Gastrocnemius medialis (tissue), 4 donors: ENCODE results near the gene LTA. TPM values are rescaled to one million over a fixed set of nuclear protein-coding genes. Genes with fewer than 3 reads are reported as not detected.
A peak's percentile ranks its signal among the peaks of the same experiment; 100 is the strongest.
"Not testable (repeated sequence)": the region's sequence is repeated elsewhere in the genome, so short reads cannot be mapped to it uniquely, and the experiment has no call there.

ENCODE experiments used
- ATAC-seq, 2 donors: fragments of 150-250 bp; one replicate each; pipeline ENCODE4 v1.9.1; 2016
- DNase-seq, 2 donors: peaks; one replicate each; pipeline ENCODE4 v3.0.0-alpha.2; 2019
- H3K27ac ChIP-seq, 4 donors: fragments of 200-600 bp; sonication (generic); 1 replicate in 1 of 4; 2 replicates in 3 of 4; pipeline ENCODE4 v1.5.1; 2016 to 2018; ENCODE audit warnings: mild to moderate bottlenecking in 2 of 4, moderate library complexity in 1 of 4
- H3K27me3 ChIP-seq, 3 donors: fragments of 200-600 bp; sonication (generic) in 2 of 3; 1 replicate in 1 of 3; 2 replicates in 2 of 3; pipeline versions ENCODE4 v1.5.1 to v1.6.0; 2016 to 2019; ENCODE audit warnings: mild to moderate bottlenecking in 1 of 3, moderate library complexity in 1 of 3
- H3K36me3 ChIP-seq, 2 donors: fragments of 200-600 bp; sonication (generic) in 1 of 2; one replicate each; pipeline ENCODE4 v1.5.1; 2017 to 2018
- H3K4me1 ChIP-seq, 2 donors: fragments of 200-600 bp; sonication (generic) in 1 of 2; one replicate each; pipeline ENCODE4 v1.5.1; 2016 to 2017; ENCODE audit warnings: mild to moderate bottlenecking in 2 of 2
- H3K4me3 ChIP-seq, 4 donors: fragments of 200-600 bp; sonication (generic) in 3 of 4; 1 replicate in 1 of 4; 2 replicates in 3 of 4; pipeline ENCODE4 v1.5.1; 2016 to 2019; ENCODE audit warnings: mild to moderate bottlenecking in 2 of 4
- H3K9me3 ChIP-seq, 3 donors: fragments of 200-600 bp; sonication (generic) in 2 of 3; 1 replicate in 1 of 3; 2 replicates in 2 of 3; pipeline ENCODE4 v1.5.1; 2016 to 2019
- CTCF ChIP-seq, 5 experiments: fragments of 450-650 bp in 3 of 5; fragments of 200-600 bp in 2 of 5; sonication (generic) in 2 of 5; IDR thresholded peaks in 4 of 5; conservative IDR thresholded peaks in 1 of 5; 1 replicate in 4 of 5; 2 replicates in 1 of 5; pipeline ENCODE4 v1.5.1; 2016 to 2019; ENCODE audit warnings: antibody characterized with exemption in 5 of 5, mild to moderate bottlenecking in 3 of 5, moderate library complexity in 3 of 5
- POLR2A ChIP-seq, 2 donors: fragments of 450-650 bp; IDR thresholded peaks; one replicate each; pipeline ENCODE4 v1.6.1; 2017; ENCODE audit warnings: antibody characterized with exemption in 2 of 2, mild to moderate bottlenecking in 2 of 2, moderate library complexity in 2 of 2
- in situ Hi-C, 4 donors: fragments of 200-750 bp; cut with MboI; loops; one replicate each; pipeline versions ENCODE4 v1.15.0 to v1.8.0; 2017; ENCODE audit warnings: low sequenced_read_pairs in 4 of 4
- intact Hi-C: fragments of 100-400 bp; cut with DNase I; formaldehyde crosslinking; loops from one replicate; pipeline ENCODE4 v1.15.1; 2023; ENCODE audit warnings: low total_unique reads
- total RNA-seq, 4 donors: library from RNA; depleted of rRNA; stranded (reverse); fragments of >200 nt; gene quantifications; one replicate each; pipeline versions ENCODE4 v1.1.0 to v1.2.3, GENCODE V29; 2016

Gene LTA
- total RNA-seq, 4 donors from 2014 or later = not detected

GRCh38 chr6:31547727-31548543 lies 24.2 kb upstream of the LTA start:
- no peak for DNase-seq
- H3K9me3 ChIP-seq = no peaks in the 10 kb centered on the region
- intact Hi-C loops = loop anchor here (2.0 to 10.0 kb wide), 7 partner anchors 73 to 1483 kb away; partner anchors contain the start of genes EHMT2, NELFE, NEU1 and POLR1H
- peaks cover 0 to 21% of the 10 kb centered on the region in 2 donors for H3K36me3 ChIP-seq
- in situ Hi-C loops = loop anchor here (5.0 to 25.0 kb wide), 5 partner anchors 47 to 639 kb away; partner anchors contain the start of genes AGER (in 1 of the 4), AGPAT1 (in 1 of the 4), GPSM3 (in 1 of the 4) and NCR3 (in 1 of the 4)
- no peaks in the 10 kb centered on the region for H3K27me3 ChIP-seq
- H3K4me1 ChIP-seq = peaks cover 16 to 18% of the 10 kb centered on the region in 2 donors
- no peak for TF ChIP-seq POLR2A (IDR thresholded peaks at IDR 0.05)
- TF ChIP-seq CTCF (IDR thresholded peaks at IDR 0.05 in 4 of 5, conservative IDR thresholded peaks at IDR 0.05 in 1 of 5) = no peak
- peak overlapping the region; percentile 48 to 72 (median 63) for H3K4me3 ChIP-seq
- ATAC-seq = no peak
- H3K27ac ChIP-seq = peak overlapping the region; percentile 86 to 97 (median 90)

GRCh38 chr6:31548544-31548873 lies 23.6 kb upstream of the LTA start:
- Histone ChIP-seq H3K36me3 (peaks cover 0 to 24% of the 10 kb centered on the region in 2 donors), H3K27me3 (no peaks in the 10 kb centered on the region), H3K4me3 (peak overlapping the region in 3 of 4 donors; percentile 48 to 63 (median 63)), H3K9me3 (no peaks in the 10 kb centered on the region), H3K4me1 (peaks cover 10 to 13% of the 10 kb centered on the region in 2 donors), H3K27ac (peak overlapping the region; percentile 86 to 97 (median 90))
- no peak for ATAC-seq
- in situ Hi-C loops = loop anchor here (5.0 to 25.0 kb wide), 5 partner anchors 46 to 639 kb away; partner anchors contain the start of genes AGER (in 1 of the 4), AGPAT1 (in 1 of the 4), GPSM3 (in 1 of the 4) and NCR3 (in 1 of the 4)
- intact Hi-C loops = loop anchor here (5.0 to 10.0 kb wide), 6 partner anchors 286 to 1484 kb away; partner anchors contain the start of genes EHMT2, NELFE, NEU1 and POLR1H
- DNase-seq = no peak
- TF ChIP-seq POLR2A (IDR thresholded peaks at IDR 0.05) = no peak
- TF ChIP-seq CTCF (IDR thresholded peaks at IDR 0.05 in 4 of 5, conservative IDR thresholded peaks at IDR 0.05 in 1 of 5) = no peak

- peaks cover 0 to 30% of the 10 kb centered on the region in 2 donors for H3K36me3 ChIP-seq
- intact Hi-C loops, H3K9me3 ChIP-seq, H3K27me3 ChIP-seq, in situ Hi-C loops, H3K4me3 ChIP-seq, ATAC-seq: not testable (repeated sequence)
- peaks cover 9 to 13% of the 10 kb centered on the region in 2 donors for H3K4me1 ChIP-seq
- peak; percentile 23 to 26 for DNase-seq
- TF ChIP-seq CTCF (IDR thresholded peaks at IDR 0.05 in 4 of 5, conservative IDR thresholded peaks at IDR 0.05 in 1 of 5) = peak in 1 of 5 experiments; percentile 32
- H3K27ac ChIP-seq = peak overlapping the region in 2 of 4 donors; percentile 3 to 24
Observed at GRCh38 chr6:31551371-31551770, 20.7 kb upstream of the LTA start.

GRCh38 chr6:31556307-31556706 lies 15.8 kb upstream of the LTA start:
- no peaks in the 10 kb centered on the region for H3K9me3 ChIP-seq
- H3K36me3 ChIP-seq = peaks cover 0 to 34% of the 10 kb centered on the region in 2 donors
- no peak overlapping the region for H3K4me3 ChIP-seq
- intact Hi-C loops (no loop called here), in situ Hi-C loops (no loop called here)
- peaks cover 14 to 29% of the 10 kb centered on the region in 2 donors for H3K4me1 ChIP-seq
- H3K27ac ChIP-seq = no peak overlapping the region
- ATAC-seq (no peak), DNase-seq (no peak)
- no peaks in the 10 kb centered on the region for H3K27me3 ChIP-seq
- TF ChIP-seq CTCF (IDR thresholded peaks at IDR 0.05 in 4 of 5, conservative IDR thresholded peaks at IDR 0.05 in 1 of 5) (no peak), POLR2A (IDR thresholded peaks at IDR 0.05) (no peak)
